HG03432 (cell line): ENCODE measurements around the gene NFE2.
"Not testable (repeated sequence)": the region's sequence is repeated elsewhere in the genome, so short reads cannot be mapped to it uniquely, and the experiment has no call there.

Experiments
- ATAC-seq: cut with Tn5 transposase; IDR thresholded peaks from one replicate; pipeline ENCODE4 v1.9.1; 2021; ENCODE audit warnings: mild to moderate bottlenecking, moderate library complexity; ENCODE audit not compliant: unreplicated experiment

NFE2 gene

GRCh38 chr12:54284070-54284780, 16.6 kb downstream of the NFE2 start:
- not testable (repeated sequence) for ATAC-seq

DNA sequence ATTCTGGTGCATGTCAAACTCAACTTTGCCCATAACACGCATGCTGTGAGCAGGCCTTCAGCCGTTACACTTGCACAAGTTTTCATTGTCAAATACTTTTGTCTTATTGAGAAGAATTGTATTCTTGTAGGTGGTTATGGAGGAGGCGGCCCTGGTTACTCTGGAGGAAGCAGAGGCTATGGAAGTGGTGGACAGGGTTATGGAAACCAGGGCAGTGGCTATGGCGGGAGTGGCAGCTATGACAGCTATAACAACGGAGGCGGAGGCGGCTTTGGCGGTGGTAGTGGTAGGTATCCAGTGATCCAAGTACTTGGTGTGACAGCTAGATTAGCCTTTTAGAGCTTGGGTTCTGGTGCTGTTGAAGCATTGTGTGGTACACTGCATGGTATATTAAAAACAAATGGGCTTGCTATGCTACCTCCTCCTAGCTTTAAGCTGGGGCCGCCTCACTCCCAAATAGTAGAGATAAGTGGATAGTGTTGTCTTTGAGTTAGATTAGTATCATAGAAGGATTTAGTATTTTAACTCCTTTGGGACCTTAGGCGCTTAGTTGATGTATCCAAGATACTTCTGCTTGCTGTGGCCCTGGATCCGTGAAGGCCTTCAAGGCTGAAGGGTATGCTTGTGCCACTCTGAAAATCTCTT, 17.7 kb downstream of the NFE2 start:
- no peak for ATAC-seq

GRCh38 chr12:54281694-54282093, 19.1 kb downstream of the NFE2 start:
- ATAC-seq, result not testable (repeated sequence)

- not testable (repeated sequence) for ATAC-seq
Measured at GRCh38 chr12:54281261-54281638, 19.6 kb downstream of the NFE2 start.

GRCh38 chr12:54280468-54281260, 20.2 kb downstream of the NFE2 start, which contains the start of gene HNRNPA1:
Gene HNRNPA1, plus strand, starts transcription at chr12:54280726. Its CDS starts 82 bp downstream, at chr12:54280808.
- peak; percentile 89 for ATAC-seq

- ATAC-seq, result peak; percentile 74
Measured at GRCh38 chr12:54279632-54280467, 21.0 kb downstream of the NFE2 start, which contains the start of gene CBX5. Gene CBX5, minus strand, starts transcription at chr12:54280122. Its CDS starts 22,472 bp downstream, at chr12:54257650.

GRCh38 chr12:54279227-54279631, 21.6 kb downstream of the NFE2 start:
- ATAC-seq, result no peak

DNA sequence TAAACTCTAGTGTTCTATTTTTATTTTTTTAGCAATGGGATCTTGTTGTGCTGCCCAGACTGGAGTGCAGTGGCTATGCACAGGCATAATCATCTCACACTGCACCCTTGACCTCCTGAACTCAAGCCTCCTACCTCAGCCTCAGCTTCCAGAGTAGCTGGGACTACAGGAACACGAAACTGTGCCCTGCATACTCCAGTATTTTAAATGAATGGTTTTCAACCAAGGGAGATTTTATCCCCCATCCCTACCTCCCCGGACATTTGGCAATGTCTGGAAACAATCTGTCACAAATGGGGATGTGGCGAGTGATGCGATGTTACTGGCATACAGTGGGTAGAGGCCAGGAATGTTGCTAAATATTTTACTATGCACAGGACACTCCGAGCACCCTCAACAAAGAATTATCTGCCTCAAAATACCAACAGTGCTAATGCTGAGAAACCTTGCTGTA, 23.0 kb downstream of the NFE2 start:
- no peak for ATAC-seq

GRCh38 chr12:54276368-54276767, 24.4 kb downstream of the NFE2 start:
- no peak for ATAC-seq

DNA sequence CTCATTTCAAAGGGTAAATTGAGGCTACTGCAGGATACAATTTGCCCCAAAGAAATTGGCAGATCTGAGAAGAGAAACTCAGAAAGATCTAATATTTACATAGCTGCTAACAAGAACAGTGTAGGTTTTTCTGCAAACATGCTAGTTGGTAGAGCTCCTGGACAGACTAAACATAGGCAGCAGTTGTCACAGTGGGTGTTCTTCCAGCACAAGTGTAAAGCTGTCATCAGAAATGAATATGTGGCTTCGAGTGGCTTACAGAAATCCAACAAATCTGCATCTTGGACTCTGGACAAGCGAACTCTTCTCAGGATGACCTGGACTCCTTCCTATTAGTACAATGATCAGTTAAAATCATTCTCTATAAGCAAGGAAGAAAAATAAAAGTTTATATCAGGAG, 26.8 kb downstream of the NFE2 start:
- ATAC-seq, result no peak

- ATAC-seq, result no peak
Measured at GRCh38 chr12:54272214-54272613, 28.6 kb downstream of the NFE2 start.

DNA sequence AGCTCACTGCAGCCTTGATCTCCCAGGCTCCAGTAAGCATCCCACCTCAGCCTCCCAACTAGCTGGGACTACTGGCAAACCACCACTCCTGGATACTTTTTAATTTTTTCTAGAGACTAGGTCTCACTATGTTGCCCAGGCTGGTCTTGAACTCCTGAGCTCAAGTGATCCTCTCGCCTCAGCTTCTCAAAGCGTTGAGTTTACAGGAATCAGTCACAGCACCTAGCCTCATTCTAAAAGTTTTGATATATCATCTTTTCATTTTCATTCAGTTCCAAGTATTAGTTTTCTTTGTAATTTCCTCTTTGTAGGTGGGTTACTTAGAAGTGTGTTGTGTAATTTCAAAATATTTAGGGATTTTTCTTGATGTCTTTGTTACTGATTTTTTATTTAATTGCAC, 30.5 kb downstream of the NFE2 start:
- ATAC-seq, result no peak

DNA sequence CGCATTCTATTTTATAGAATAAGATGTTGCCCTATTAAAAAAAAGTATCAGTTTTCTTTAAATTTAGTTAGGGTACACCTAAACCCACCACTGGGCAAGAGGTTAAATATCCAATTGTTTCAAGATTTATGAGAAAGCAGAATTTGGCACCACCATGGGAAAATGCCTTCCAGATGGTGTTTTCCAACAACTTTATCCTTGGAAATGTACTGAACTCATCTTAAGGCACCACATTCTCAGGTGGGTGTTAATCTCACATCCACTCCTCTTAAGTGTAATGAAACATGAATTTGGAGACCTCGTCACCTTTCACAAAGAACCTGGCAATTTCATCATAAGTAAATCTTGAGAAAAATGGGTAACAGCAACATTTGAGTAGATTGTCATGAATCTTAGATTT, 34.0 kb downstream of the NFE2 start:
- ATAC-seq, result no peak

GRCh38 chr12:54265364-54265812, 35.4 kb downstream of the NFE2 start:
- ATAC-seq, result no peak

DNA sequence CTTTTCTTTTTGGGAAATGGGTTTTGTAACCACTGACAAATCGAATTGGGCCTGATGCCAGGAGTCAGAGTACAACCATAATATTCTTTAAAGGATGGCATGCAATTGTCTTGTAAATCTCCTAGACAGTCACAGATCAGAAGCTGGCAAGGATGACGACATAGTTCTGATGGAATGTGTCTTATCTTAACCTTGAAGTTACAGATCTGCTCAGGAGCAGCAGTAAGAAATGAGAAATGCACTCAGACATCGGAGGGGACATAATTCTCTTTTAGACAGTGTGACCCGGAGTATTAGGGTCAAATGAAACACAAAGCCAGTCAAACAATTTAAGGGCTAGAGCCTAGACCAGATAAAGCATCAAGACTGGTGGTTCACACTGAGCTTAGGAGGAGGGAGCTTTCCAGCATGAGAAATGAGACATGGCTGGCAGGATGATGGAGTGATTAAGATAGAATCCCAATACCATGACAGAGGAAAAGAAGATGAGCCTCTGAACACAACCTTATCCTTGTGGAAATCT, 38.4 kb downstream of the NFE2 start:
- ATAC-seq, result no peak

DNA sequence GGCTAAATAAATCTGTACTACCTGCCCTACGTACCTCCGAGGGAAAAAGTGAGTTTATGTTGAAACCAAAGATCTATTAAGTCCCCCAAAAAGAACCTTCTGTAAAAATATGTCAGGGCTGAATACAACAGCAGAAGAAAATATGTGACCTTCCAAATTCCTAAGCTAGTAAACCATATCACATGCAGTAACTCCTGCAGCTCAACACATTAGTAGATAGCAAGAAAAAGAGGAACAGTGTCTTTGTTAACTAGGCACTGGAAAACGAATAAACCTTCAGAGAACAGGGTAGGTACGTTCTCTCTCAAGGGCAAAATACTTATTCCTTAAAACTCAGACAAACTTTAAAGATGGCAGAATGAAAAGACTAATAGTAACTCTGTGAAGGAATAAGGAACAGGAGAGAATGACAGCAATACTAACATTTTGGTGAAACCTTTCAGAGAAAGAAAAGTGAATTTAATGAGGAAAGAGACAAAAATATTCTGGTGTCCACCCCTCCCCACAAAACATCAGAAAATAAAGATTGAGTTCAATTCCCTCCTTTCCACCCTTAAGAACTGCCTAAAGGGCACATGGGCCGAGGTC, 38.9 kb downstream of the NFE2 start:
- no peak for ATAC-seq

- peak; percentile 82 for ATAC-seq
Measured at GRCh38 chr12:54259194-54260011, 41.4 kb downstream of the NFE2 start.

DNA sequence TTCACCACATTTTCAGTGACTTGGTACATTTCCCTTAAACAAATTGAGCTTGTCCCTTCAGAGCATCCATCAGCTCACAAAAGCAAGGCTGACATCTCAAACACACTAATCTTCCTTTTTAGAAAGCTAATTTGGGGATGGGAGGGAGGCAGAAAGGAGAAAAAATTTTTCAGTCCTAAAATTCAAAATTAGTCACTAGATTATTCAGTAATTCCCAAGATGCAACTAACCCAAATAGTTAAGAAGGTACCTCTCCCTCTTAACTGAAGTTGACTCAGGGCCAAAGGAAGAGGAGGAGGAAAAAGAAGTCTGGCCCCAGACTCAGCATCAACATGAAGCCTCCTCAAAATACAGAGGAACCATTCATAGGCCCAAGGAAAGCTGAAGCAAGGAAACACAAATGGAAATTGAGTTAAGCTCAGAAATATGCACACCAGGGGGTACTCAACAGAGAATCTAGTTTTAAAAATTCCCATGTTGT, 42.6 kb downstream of the NFE2 start:
- ATAC-seq, result no peak

DNA sequence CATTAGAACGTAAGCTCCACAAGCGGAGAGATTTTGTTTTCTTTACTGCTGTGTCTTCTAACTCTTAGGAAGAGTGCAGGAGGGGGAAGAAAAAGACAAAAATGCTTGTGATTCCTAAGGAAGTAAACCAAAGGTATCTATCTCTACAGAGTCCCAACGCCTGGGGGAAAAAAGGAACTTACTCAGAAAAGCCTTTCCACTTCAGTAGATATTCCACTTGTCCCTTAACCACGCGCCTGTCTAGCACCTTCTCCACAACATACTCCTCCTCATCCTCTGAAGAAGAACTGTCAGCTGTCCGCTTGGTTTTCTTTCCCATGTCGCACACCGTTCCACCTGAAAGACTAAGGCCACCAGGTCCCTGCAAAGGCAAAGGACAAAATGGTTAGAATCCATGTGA, 43.5 kb downstream of the NFE2 start:
- ATAC-seq, result no peak
